Fibroblast of gingiva (primary cell): Measurements from ENCODE around the gene DLEC1.
A peak's percentile ranks its signal among the peaks of the same experiment; 100 is the strongest.

ENCODE experiments used
- DNase-seq: peaks from one replicate; pipeline ENCODE4 v3.0.0-alpha.2; 2011; ENCODE audit warnings: low read depth

DLEC1 gene

DNA sequence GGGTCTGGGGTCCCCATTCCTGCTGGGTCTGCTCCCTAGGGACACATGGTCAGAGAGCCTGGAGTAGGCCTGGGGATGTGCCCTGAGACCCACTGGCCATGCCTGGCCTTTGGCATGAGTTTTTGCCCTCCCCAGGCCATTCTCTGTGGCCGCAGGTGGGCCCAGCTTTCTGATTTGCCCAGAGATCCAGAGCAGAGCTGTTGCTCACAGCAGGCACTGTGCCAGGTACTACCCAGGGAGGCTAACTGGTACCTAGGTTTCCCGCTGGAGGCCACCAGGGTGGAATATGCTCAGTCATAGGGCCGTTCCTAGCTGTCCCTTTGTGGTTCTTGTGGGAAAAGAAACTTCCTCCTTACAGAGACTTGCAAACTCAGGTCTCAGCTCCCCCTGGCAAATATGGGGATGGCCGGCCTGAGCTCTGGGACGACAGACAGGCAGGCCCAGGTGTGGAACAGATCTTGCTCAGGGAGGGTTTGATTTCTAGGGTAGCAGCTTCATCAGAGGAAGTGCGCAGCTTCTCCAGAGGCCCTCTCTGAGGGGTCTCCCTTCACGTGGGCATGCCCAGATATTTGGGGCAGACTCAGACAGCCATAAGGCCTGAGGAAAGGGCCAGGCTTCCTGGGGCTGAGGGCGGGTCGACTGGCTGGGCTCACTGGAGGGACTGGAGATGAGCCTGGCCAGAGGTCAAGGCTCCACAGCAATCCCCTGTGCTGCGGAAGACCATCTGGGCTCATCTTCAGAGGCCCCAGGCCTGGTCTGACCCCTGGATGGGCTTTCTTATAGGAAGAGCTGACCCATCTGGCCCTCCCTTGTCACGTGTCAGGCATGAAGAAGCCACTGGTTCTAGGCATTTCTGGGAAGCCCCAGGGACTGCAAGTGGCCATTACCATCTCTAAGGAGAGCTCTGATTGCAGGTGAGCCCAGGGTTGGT, 69.9 kb downstream of the DLEC1 start:
- DNase-seq: no peak

DNA sequence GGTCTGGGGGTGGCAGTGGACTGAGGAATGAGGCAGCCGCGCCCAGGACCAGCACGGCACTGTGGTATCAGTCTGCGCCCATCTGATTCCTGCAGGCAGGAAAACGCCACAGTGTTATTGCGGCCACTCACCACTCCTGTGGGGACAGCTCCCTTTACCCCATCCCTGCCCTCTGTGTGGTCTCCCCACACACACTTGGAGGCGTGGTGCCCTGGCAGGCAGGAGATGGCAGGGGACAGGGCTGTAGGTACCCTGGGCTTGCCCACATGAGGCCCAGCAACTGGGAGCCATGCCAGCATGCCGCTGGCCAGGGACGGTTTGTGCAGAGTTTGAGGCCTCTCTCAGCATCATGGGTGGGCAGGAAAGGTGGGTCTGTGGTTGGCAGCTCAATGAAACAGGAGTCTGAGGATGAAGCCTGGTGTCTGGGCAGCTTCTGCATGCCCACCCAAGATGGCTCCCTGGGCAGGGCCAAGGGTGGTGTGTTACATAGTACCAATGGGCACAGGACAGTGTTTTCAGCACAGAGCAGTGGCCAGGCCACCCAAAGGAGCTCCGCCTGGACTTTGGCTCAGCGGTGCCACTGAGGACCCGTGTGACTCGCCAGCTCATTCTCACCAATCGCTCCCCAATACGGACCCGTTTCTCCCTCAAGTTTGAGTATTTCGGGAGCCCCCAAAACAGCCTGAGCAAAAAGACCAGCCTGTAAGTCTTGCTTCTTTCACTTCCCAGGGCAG, 70.7 kb downstream of the DLEC1 start:
- DNase-seq: no peak

DNA sequence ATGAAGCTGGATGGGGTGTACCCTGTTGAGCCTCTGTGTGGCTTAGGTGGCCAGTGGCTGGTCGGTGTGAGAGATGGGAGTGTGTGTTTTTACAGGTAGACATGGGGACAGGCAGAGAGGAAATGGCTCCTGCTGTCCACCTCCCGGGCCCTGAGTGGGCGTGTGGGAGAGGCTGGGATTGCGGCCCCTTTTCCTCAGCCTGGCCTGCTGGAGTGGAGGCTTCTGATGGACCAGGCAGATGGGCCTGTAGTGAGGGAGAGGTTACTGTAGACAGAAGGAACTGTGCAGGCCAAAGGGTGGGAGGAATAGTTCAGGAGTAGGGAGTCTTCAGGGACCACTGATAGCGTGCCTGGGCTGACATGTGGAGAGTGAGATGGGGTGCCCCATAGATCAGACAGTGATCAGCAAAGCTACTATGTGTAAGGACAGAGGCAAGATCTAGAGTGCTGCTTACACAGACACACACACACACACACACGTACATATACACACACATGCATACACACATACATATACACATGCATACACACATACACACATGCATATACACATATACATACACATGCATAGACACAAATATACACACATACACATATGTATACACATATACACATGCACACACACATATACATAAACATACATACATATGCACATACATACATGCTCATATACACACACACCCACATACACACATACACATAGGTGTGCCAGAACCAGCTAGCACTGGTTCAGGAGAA, 71.5 kb downstream of the DLEC1 start:
- no peak for DNase-seq

DNA sequence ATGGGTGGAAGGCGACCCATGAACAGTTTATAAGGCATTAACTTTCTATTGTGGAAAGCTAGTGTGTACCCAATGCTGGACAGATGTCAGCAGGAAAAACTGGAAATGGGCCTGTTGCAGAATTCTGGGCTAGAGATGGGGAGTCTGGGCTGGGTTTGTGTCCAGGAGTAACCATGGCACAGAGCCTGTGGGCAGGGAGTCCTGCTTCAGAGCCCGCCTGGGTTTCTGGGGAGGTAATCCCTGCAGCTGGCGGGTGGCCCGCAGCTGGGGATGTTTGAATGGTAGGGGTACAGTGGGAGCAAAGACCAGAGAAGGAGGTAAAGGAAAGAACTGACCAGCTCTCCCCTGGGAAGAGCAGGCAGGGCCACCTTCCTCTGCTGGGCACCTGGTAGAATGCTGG, 72.2 kb downstream of the DLEC1 start:
- DNase-seq: no peak

DNA sequence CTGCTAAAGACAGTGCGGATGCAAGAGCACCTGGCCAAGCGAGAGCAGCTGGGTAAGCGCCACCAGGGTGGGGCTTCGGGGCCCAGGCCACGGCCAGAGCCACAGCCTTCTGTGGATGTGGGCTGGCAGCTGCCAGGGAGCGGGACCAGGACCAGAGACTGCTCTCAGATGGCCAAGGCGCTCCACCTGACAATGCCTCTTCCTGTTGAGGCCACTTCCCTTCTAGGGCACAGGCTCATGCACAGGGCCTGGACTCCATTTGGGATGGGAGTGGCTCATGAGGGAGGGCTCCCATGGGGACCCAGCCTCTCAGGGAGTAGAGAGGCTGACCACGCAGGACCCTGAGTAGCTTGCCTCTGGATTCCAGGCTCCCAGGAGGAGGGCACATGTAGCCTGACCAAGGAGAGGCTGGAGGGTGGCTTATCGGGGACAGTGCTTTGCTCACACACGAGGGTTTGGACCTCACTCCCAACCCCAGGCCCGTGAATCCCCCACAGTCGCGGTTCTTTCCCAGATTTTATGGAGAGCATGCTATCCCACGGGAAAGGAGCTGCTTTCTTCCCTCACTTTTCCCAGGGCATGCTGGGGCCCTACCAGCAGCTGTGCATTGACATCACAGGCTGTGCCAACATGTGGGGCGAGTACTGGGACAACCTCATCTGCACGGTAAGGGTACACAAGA, 72.8 kb downstream of the DLEC1 start:
- no peak for DNase-seq

DNA sequence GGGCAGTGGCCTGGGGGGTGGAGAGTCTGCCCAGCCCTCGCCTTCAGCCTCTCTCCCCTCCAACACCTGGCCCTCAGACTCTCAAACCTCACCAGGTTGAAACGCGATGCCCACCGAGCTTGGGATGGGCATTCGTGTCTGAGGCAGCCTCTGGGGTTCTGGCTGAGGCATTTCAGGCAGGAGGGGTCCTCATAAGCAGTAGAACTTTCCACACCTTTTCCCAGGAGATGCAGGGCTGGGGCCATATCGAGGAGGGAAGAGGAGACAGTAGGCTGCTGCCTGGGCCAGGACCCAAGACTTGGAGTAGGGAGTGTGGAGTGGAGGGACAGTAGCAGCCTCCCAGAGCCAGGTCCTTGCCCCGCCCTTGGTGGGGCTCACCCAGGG, 73.4 kb downstream of the DLEC1 start:
- no peak for DNase-seq

DNA sequence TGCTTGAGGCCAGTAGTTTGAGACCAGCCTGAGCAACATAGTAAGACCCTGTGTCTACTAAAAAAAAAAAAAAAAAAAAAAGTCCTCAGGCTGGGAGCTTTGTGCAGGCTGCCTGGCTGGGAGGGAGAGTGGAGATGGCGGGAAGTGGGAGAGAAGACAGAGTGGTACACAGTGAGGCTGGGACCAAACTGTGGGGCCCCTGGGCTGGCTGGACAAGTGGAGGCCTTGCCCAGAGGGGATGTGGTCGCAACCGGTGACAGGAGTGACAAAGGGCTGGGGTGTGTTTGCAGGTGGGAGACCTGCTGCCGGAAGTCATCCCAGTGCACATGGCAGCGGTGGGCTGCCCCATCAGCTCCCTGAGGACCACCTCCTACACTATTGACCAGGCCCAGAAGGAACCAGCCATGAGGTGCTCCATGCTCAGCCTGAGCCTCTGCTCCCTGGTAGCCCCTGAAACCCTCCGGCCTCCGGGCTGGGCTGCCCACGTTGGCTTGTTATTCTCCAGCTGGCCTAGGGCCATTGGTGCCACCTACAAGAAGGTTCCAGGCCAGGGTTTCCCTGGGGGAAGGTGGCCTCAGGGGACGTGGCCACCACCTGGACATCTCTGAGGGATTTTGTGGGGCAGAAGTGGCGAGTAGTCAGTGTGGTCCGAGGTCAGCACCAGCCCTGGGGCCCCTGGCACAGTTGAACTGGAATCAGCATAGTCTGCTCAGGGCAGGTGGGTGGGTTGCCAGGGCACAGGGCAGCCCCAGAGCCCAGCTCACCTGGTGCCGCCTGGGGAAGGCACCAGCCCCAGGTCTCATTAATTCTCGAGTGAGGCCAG, 75.3 kb downstream of the DLEC1 start:
- no peak for DNase-seq

DNA sequence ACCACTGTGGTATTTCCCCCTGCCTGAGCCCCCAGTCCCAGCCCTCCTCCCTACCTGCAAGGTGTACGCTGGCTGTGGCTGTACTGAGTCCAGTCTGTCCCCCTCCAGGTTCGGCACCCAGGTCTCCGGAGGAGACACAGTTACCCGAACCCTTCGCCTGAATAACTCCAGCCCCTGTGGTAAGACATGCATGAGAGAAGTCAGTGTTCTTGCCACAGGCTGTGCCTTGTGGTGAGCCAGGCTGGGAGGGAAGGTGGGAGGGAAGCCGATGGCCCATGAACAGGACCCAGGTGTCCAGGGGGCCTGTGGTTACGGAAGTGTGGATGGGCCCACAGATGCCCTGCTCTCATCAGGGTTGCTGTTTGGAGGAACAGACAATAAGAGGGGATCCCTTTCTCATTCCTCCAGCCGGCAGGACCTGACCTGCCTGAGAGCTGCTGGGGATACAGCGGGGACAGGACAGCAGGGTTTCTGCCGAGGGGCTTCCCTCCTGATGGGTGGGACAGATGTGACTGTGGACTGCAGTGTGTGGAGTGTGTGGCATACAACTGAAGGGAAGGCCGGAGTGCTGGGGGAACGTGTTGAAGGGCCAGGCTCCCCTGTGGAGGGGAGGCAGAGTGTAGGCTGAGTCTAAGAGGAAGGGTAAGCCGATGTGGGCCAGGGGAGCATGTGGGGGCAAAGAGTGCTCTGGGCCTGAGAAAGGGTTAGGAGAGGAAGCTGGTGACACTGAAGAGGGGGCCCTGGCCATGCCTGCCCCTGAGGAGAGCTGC, 76.1 kb downstream of the DLEC1 start:
- DNase-seq: no peak

DNA sequence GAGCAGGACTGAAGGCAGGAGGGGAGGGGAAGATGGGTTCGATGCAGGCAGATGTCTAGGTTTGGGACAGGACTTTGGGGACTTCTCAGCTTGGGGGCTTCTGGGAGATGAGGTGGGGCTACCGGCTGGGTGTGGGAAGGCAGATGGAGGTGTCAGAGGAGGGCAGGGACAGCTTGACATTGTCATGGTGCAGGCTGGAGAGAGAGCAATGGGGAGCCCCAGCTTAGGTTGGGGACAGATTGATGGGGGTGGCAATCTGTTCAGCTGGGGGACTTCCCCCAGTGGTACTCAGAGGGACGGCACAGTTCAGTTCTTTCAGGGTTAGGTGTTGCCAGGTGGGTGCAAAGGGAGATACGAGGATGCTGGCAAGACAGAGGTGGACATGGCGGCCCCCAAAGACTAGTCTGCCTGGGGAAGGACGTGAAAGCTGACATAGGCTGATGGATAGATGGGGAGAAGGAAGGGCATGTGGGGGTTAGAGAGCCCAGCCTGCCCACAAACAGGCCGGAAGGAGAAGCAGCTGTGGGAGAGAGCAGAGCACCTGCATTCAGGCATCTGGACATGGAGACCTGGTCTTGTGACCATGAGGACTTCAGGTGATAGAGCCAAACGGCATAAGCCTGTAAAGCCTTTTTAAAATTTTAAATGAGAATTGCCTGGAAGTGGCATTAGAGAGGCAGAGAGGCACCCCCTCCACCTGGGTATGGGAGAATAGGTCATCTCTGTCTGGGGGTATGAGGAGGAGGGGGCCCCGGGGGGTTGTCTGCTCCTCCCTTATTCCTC, 76.8 kb downstream of the DLEC1 start:
- no peak for DNase-seq

DNA sequence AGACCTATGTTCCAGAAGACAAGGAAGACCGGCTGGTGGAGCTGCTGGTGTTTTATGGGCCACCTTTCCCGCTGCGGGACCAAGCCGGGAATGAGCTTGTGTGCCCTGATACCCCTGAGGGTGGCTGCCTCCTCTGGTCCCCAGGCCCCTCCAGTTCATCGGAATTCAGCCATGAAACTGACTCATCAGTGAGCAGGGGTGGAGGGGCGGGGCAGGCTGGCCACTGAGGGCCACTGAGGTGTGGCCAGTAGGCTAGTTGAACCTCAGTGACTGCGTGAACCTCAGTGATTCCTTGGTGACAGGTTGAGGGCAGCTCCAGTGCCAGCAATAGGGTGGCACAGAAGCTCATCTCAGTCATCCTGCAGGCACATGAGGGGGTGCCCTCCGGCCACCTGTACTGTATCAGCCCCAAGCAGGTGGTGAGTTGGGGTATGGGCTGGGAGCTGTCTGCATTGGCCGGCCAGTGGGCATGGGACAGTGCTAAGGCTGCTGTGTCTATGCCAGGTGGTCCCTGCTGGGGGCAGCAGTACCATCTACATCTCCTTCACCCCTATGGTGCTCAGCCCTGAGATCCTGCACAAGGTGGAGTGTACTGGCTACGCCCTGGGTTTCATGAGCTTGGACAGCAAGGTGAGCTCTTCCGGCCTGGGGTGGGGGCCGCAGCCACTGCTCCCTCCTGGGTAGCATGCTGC, 77.6 kb downstream of the DLEC1 start:
- no peak for DNase-seq

DNA sequence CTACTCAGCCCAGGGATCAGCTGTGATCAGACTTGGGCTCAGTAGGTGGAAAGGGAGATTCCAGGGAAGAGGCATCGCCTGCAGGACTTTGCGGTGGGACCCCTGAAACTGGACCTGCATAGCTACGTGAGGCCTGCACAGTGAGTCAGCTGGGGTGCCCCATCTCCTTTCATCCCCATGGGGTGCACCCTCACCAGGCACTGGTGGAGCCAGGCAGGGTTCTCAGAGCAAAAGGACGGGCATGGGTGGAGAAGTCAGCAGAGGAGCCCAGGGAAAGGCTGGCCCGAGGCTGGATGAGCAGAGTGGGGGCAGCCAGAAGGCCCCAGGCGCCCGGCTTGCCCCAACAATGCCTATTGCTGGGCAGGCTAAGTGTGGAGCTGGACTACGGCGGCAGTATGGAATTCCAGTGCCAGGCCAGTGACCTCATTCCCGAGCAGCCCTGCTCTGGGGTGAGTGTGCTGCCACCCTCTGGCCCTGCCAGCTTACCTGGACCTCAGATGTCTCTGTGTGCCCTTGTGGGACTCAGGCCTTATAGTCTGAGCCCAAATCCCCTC, 78.2 kb downstream of the DLEC1 start:
- DNase-seq: no peak

DNA sequence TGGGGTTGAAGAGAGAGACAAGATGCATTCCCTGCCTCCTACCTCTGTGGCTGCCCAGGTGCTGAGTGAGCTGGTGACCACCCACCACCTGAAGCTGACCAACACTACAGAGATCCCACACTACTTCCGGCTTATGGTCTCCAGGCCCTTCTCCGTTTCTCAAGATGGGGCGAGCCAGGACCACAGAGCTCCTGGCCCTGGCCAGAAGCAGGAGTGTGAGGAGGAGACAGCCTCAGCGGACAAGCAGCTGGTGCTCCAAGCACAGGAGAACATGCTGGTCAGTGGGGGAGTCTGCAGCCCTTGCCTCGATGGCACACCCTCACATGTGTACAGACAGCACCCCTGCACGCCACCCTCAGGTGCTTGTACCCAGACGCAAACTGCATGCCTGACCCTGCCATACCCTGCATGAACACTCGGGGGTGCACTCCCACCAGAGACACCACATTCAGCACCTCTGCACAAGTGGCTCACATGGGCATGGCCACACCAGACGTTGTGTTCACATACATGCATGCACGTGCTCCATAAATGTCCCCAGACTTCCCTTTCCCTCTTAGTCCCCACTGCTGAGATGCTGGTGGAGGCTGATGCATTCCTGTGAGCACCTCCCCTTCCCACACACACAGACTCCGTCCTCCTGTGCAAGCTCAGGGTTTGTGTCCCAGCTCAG, 78.9 kb downstream of the DLEC1 start:
- peak; percentile 57 for DNase-seq

DNA sequence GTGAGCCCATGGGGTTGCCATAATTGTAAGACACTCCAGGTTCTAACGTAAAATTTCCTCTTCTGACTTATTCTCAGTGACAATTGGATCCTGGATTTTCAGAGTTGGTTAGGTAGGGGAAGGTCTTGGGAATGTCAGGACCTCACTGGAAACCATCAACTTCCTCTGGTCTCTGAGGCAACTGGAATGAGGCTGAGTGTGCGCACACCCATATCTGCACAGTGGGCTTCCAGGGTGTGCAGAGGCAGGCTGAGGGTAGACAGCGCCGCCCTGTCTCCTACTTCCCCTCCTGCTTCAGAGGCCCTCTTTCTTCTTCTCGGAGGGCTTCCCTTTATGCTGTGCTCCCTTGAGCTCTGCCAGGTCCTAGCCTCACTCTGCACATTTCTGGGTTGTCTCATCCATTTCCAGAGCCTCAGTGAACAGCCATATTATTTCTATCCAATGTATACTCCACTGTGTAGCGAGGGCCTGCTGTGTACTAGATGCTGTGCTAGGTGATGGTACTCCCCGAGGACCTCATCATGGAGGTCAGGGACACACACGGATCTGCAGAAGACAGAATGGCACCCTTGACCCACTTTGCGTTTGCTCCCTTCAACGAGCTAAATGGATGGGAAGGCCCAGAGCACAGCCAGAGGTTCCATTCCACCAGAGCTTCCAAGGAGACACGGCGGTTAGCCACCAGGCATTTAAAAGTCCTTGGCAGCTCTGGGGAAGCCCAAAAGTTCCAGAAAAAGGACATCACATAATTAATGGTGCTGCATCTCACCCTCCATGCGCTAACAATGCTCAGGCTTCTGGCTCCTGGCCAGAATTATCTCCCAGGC, 79.6 kb downstream of the DLEC1 start:
- DNase-seq: no peak

DNA sequence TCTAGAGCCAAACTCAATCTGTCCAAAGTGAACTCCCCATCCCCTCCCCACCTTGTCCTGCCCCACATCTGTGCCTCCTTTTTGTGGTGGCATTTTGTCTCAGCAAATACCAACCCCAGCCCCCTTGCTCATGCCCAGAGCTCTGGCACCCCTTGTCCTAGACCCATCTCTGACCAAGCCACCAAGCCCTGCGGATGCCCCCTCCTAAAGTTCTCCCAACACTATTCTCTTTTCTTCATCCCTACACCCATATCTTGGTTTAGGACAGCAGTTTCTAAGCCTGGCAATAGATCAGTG, 80.2 kb downstream of the DLEC1 start:
- no peak for DNase-seq

DNA sequence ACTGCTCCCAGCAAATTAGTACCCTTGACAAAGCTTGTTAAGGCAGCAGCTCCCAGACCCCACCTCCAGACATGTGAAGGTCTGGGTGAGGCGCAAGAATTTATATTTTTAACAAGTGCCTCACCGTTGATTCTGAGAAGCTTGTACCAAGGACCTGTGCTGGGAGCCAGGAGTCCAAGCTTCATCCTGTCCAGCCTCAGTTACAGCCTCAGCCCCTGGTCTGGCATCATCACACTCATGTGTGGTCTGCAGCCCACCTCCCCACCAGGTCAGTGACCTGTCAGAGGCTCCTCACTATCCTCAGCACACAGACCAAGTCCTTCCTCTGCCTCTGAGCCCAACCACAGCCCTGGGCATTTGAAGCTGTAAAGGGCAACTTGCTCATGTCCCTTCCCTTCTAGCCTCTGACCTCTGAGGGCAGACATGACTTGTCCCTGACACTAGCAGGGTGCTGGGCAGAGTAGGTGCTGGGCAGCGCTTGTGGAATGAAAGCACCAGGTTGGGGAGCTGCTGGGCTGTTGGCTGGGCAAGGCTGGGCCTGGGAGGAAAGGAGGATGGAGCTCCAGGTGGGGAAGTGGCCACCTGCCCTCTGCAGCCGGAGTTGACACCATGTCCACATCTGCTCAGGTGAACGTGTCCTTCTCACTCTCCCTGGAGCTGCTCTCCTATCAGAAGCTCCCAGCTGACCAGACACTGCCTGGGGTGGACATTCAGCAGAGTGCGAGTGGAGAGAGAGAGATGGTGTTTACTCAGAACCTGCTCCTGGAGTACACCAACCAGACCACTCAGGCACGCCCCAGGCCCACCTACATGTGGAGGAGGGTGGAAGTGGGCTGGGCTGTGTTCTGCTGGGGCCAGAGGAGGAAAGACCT, 81.0 kb downstream of the DLEC1 start:
- no peak for DNase-seq

DNA sequence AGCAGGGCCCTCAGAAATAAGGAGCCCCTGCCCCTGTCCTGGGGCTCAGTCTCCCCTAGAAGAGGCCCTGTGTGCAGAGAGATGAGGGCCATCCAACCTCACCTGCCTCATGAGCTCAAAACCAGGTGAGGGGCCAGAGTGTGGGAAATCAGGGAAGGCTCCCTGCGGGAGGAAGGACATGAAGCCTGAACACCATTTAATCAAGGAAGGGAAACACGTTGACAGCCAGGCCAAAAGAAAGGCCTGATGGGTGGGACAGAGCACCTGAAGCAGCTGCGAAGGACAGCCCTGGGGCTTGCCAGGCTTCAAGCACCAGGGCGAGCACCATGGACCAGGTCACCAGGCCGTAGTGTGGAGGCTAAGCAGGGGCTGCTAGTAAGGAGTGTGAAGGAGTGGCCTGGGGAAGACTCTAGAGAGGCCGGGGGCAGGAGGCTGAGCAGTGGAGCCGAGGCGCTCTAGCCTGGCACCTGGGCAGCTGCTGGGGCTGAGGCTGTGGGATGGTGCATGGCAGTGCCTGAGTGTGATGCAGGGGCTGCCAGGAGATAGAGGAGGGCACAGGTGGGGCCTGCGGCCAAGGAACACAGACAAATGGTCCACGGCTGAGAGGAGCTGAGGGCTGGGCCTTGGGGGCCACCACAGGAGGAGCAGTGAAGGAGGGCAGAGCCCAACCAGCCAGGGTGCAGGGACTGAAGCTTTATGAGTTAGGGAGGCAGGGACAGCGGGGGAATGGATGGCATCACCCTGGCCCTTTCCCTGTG, 81.9 kb downstream of the DLEC1 start:
- DNase-seq: no peak
